ENCODE results near the gene MKLN1. TPM values are rescaled to one million over a fixed set of nuclear protein-coding genes. Genes with fewer than 3 reads are reported as not detected.

MKLN1 gene
- total and polyA plus RNA-seq, 4 donors, result 7.1 to 48.4 (median 25.5) TPM

- no peak overlapping the region for H3K9ac ChIP-seq (ENCODE audit: low read depth in 1 of 2, low read length in 2 of 2)
- DNase-seq (ENCODE audit: low spot score), result no peak
- no peak overlapping the region for H3K27ac ChIP-seq (ENCODE audit: low read depth in 1 of 2, low read length in 2 of 2)
- H3K4me1 ChIP-seq (ENCODE audit: control insufficient read depth in 4 of 4, insufficient read depth in 4 of 4, low read length in 3 of 4), result peaks cover 0 to 15% (median 10%) of the 10 kb centered on the region in 4 donors
- 93% methylated on average over 4 of the region's 4 CpGs for WGBS
- no peaks in the 10 kb centered on the region for H3K27me3 ChIP-seq (ENCODE audit: control insufficient read depth in 4 of 4, insufficient read depth in 4 of 4, low read length in 3 of 4)
- no peaks in the 10 kb centered on the region for H3K36me3 ChIP-seq (ENCODE audit: control insufficient read depth in 4 of 4, insufficient read depth in 3 of 4, low read depth in 1 of 4, low read length in 3 of 4)
- H3K9me3 ChIP-seq (ENCODE audit: control insufficient read depth in 4 of 4, low read length in 3 of 4), result no peaks in the 10 kb centered on the region
- no peak overlapping the region for H3K4me3 ChIP-seq (ENCODE audit: low read depth in 1 of 3, low read length in 3 of 3)
- TF ChIP-seq TAF1 (conservative IDR thresholded peaks at IDR 0.05), result no peak
- TF ChIP-seq RAD21 (IDR thresholded peaks at IDR 0.05), result no peak
- no peak for TF ChIP-seq FOXA1 (IDR thresholded peaks at IDR 0.05)
- no peak for TF ChIP-seq CTCF (IDR thresholded peaks at IDR 0.05; ENCODE audit: low read depth, low read length, missing input control)
- TF ChIP-seq FOXA2 (IDR thresholded peaks at IDR 0.05), result no peak
- no peak for TF ChIP-seq RXRA (IDR thresholded peaks at IDR 0.05)
- TF ChIP-seq NR2F2 (IDR thresholded peaks at IDR 0.05), result no peak
- no peak for TF ChIP-seq ZBTB33 (IDR thresholded peaks at IDR 0.05)
Observed at GRCh38 chr7:131364767-131365344, 37.2 kb downstream of the MKLN1 start.

DNA sequence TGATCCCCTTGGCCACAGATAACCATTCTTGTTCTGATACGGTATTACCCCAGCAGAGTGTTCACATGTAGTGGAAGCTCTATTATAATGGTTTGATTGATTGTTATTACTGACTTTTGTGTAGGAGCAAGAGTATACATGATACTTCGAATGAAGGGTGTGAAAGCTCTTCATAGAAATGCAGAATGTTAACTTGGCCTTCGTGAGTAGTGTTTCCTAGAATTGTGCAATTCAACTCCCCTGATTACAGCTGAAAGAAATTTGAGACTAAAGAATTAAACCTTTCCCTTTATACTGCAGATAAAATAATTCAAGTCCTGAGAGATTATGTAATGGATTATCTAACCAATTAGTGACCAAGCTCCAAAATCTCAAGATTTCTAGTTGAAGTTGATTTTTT, 38.2 kb downstream of the MKLN1 start:
- Histone ChIP-seq H3K9ac (ENCODE audit: low read depth in 1 of 2, low read length in 2 of 2) (no peak overlapping the region), H3K36me3 (ENCODE audit: control insufficient read depth in 4 of 4, insufficient read depth in 3 of 4, low read depth in 1 of 4, low read length in 3 of 4) (no peaks in the 10 kb centered on the region), H3K9me3 (ENCODE audit: control insufficient read depth in 4 of 4, low read length in 3 of 4) (no peaks in the 10 kb centered on the region), H3K27me3 (ENCODE audit: control insufficient read depth in 4 of 4, insufficient read depth in 4 of 4, low read length in 3 of 4) (no peaks in the 10 kb centered on the region), H3K4me1 (ENCODE audit: control insufficient read depth in 4 of 4, insufficient read depth in 4 of 4, low read length in 3 of 4) (peaks cover 0 to 15% (median 10%) of the 10 kb centered on the region in 4 donors), H3K4me3 (ENCODE audit: low read depth in 1 of 3, low read length in 3 of 3) (no peak overlapping the region), H3K27ac (ENCODE audit: low read depth in 1 of 2, low read length in 2 of 2) (no peak overlapping the region)
- TF ChIP-seq HNF4G (IDR thresholded peaks at IDR 0.05), result no peak
- no peak for TF ChIP-seq RXRA (IDR thresholded peaks at IDR 0.05)
- no peak for TF ChIP-seq HNF4A (conservative IDR thresholded peaks at IDR 0.05)
- TF ChIP-seq RAD21 (IDR thresholded peaks at IDR 0.05), result no peak
- no peak for TF ChIP-seq FOXA2 (IDR thresholded peaks at IDR 0.05)
- TF ChIP-seq YY1 (IDR thresholded peaks at IDR 0.05), result no peak
- no peak for TF ChIP-seq JUND (IDR thresholded peaks at IDR 0.05)
- no peak for DNase-seq (ENCODE audit: low spot score)
- WGBS, result 40% methylated on average over 3 of the region's 3 CpGs

DNA sequence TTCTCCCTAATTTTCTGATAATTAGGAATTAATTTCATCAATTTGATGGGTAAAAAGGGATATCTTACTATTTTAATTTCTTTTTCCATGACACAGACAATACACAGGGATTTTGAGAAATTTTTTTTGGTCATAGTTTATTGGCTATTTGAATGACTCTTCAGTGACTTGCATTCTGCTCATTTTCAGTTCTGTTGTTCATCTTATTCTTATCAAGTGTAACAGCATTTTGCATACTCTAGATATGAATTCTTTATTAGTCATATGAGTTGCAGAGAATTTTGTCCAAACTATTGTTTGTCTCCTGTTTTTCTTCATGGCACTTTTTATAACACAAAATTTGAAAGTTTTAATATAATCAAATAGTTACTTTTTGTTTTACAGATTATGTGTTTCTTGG, 41.7 kb downstream of the MKLN1 start:
- Histone ChIP-seq H3K4me1 (ENCODE audit: control insufficient read depth in 4 of 4, insufficient read depth in 4 of 4, low read length in 3 of 4) (peaks cover 0 to 12% (median 3%) of the 10 kb centered on the region in 4 donors), H3K4me3 (ENCODE audit: low read depth in 1 of 3, low read length in 3 of 3) (no peak overlapping the region), H3K9ac (ENCODE audit: low read depth in 1 of 2, low read length in 2 of 2) (no peak overlapping the region), H3K36me3 (ENCODE audit: control insufficient read depth in 4 of 4, insufficient read depth in 3 of 4, low read depth in 1 of 4, low read length in 3 of 4) (no peaks in the 10 kb centered on the region), H3K27me3 (ENCODE audit: control insufficient read depth in 4 of 4, insufficient read depth in 4 of 4, low read length in 3 of 4) (no peaks in the 10 kb centered on the region), H3K9me3 (ENCODE audit: control insufficient read depth in 4 of 4, low read length in 3 of 4) (no peaks in the 10 kb centered on the region), H3K27ac (ENCODE audit: low read depth in 1 of 2, low read length in 2 of 2) (no peak overlapping the region)
- TF ChIP-seq SP1 (IDR thresholded peaks at IDR 0.05) (no peak), EGR1 (IDR thresholded peaks at IDR 0.05; ENCODE audit: low read depth in 2 of 2) (no peak), ZBTB33 (IDR thresholded peaks at IDR 0.05) (no peak), CTCF (IDR thresholded peaks at IDR 0.05; ENCODE audit: low read depth, low read length, missing input control) (no peak), RAD21 (IDR thresholded peaks at IDR 0.05) (no peak), FOXA2 (IDR thresholded peaks at IDR 0.05) (no peak), YY1 (IDR thresholded peaks at IDR 0.05) (no peak), TAF1 (conservative IDR thresholded peaks at IDR 0.05) (no peak)
- TF ChIP-seq, protein P1, sequence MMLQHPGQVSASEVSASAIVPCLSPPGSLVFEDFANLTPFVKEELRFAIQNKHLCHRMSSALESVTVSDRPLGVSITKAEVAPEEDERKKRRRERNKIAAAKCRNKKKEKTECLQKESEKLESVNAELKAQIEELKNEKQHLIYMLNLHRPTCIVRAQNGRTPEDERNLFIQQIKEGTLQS (IDR thresholded peaks at IDR 0.05), result no peak
- TF ChIP-seq, protein P2, sequence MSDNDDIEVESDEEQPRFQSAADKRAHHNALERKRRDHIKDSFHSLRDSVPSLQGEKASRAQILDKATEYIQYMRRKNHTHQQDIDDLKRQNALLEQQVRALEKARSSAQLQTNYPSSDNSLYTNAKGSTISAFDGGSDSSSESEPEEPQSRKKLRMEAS (IDR thresholded peaks at IDR 0.05), result no peak
- DNase-seq (ENCODE audit: low spot score), result no peak
